Endothelial cell (in vitro differentiated cells): ENCODE measurements around the gene ARHGEF12. TPM values are rescaled to one million over a fixed set of nuclear protein-coding genes. Genes with fewer than 3 reads are reported as not detected.

Experiments used
- DNase-seq: peaks from one replicate; pipeline ENCODE4 v3.0.0; 2021; ENCODE audit warnings: low spot score
- H3K27ac Mint-ChIP-seq: one replicate; pipeline ENCODE4 v1.8.0; 2021; ENCODE audit warnings: mixed read lengths, inconsistent platforms; ENCODE audit not compliant: unreplicated experiment
- H3K27me3 Mint-ChIP-seq: one replicate; pipeline ENCODE4 v1.8.0; 2021; ENCODE audit warnings: mild to moderate bottlenecking, moderate library complexity, mixed read lengths, inconsistent platforms; ENCODE audit not compliant: unreplicated experiment
- H3K36me3 Mint-ChIP-seq: one replicate; pipeline ENCODE4 v1.8.0; 2021; ENCODE audit warnings: mild to moderate bottlenecking, low read depth, mixed read lengths, inconsistent platforms; ENCODE audit not compliant: unreplicated experiment
- H3K4me1 Mint-ChIP-seq: one replicate; pipeline ENCODE4 v1.8.0; 2021; ENCODE audit warnings: mild to moderate bottlenecking, mixed read lengths, inconsistent platforms; ENCODE audit not compliant: unreplicated experiment
- H3K4me3 Mint-ChIP-seq: one replicate; pipeline ENCODE4 v1.8.0; 2021; ENCODE audit warnings: mild to moderate bottlenecking, mixed read lengths, inconsistent platforms; ENCODE audit not compliant: unreplicated experiment
- H3K9me3 Mint-ChIP-seq: one replicate; pipeline ENCODE4 v1.8.0; 2021; ENCODE audit warnings: mixed read lengths, inconsistent platforms; ENCODE audit not compliant: unreplicated experiment
- CTCF ChIP-seq: fragments of 200-600 bp; sonication (generic); IDR thresholded peaks from one replicate; pipeline ENCODE4 v1.5.0; 2021; ENCODE audit warnings: antibody characterized with exemption; ENCODE audit not compliant: unreplicated experiment
- total RNA-seq: library from RNA; stranded (reverse); fragmentation: NEBNext Ultra II Directional; extraction: Animal tissue kit (Norgen Biotek cat#: 25700); gene quantifications from one replicate; pipeline ENCODE4 v1.2.1, GENCODE V29; 2021; ENCODE audit not compliant: unreplicated experiment

Gene ARHGEF12
- total RNA-seq, 1 donor from 2014 or later = 128 TPM

DNA sequence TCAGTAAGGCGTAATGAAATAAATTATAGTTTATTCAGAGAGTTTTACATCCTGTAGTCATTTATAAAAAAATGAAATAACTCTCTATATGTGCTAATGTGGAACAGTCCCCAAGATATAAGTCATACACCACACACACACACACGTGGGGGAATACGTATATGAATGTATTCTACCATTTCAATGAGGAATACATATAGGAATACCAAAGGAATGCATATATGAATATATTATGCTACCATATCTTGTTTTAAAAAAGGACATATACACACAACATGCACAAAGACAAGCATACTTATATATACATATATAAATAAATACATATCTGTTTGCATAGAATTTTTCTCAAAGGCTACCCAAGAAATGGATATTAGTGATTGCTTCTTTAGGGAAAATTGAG lies 135.8 kb downstream of the ARHGEF12 start:
- H3K27me3 Mint-ChIP-seq = peaks cover 1% of the 10 kb centered on the region
- H3K27ac Mint-ChIP-seq = no peak overlapping the region
- DNase-seq = no peak
- peaks cover 43% of the 10 kb centered on the region for H3K36me3 Mint-ChIP-seq
- H3K4me3 Mint-ChIP-seq = no peak overlapping the region
- H3K9me3 Mint-ChIP-seq = no peaks in the 10 kb centered on the region
- no peak for TF ChIP-seq CTCF
- H3K4me1 Mint-ChIP-seq = no peaks in the 10 kb centered on the region

DNA sequence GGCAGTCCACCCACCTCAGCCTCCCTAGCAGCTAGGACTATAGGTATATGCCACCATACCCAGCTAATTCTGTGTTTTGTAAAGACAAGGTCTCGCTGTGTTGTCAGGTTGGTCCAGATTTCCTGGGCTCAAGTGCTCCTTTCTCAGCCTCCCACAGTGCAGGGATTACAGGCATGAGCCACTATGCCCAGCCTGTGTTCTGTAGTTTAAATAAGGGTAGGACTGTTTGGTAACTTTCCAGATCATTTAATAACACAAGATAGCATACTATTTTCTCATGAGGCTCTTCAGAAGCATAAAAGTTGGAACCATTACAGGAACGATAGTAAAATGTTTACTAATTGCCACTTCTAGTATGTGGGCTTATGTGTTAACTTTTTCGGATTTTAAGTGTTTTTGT lies 137.3 kb downstream of the ARHGEF12 start:
- no peaks in the 10 kb centered on the region for H3K9me3 Mint-ChIP-seq
- H3K4me3 Mint-ChIP-seq = no peak overlapping the region
- no peak for DNase-seq
- no peaks in the 10 kb centered on the region for H3K4me1 Mint-ChIP-seq
- H3K27me3 Mint-ChIP-seq = peaks cover 1% of the 10 kb centered on the region
- no peak for TF ChIP-seq CTCF
- H3K27ac Mint-ChIP-seq = no peak overlapping the region
- peaks cover 43% of the 10 kb centered on the region for H3K36me3 Mint-ChIP-seq

GRCh38 chr11:120482149-120482548 lies 145.9 kb downstream of the ARHGEF12 start:
- peaks cover 2% of the 10 kb centered on the region for H3K4me1 Mint-ChIP-seq
- peaks cover 29% of the 10 kb centered on the region for H3K36me3 Mint-ChIP-seq
- H3K4me3 Mint-ChIP-seq = no peak overlapping the region
- TF ChIP-seq CTCF = no peak
- DNase-seq = no peak
- H3K27ac Mint-ChIP-seq = no peak overlapping the region
- peaks cover 2% of the 10 kb centered on the region for H3K27me3 Mint-ChIP-seq
- H3K9me3 Mint-ChIP-seq = no peaks in the 10 kb centered on the region

DNA sequence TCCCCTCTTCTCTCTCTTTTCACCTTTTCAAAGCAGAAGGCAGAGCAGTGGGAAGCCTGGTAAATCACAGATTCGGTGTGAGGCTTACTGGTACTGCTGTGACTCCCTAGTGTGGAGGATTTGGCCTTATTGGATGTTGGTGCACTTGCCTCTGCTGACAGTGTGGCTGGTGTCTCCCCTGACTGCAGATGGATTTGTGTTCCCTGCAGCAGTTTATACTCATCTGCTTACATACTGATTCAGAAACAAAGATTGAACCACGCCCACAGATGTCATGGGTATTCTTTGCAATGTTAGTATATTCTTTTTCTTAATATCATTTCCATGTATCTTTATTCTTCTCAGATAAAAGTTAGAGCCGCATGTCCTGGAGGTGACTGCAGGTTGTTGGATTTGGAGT lies 148.5 kb downstream of the ARHGEF12 start:
- no peak overlapping the region for H3K27ac Mint-ChIP-seq
- H3K9me3 Mint-ChIP-seq = no peaks in the 10 kb centered on the region
- DNase-seq = no peak
- H3K27me3 Mint-ChIP-seq = peaks cover 2% of the 10 kb centered on the region
- TF ChIP-seq CTCF = no peak
- H3K4me1 Mint-ChIP-seq = no peaks in the 10 kb centered on the region
- peak overlapping the region; percentile 31 for H3K4me3 Mint-ChIP-seq
- peaks cover 23% of the 10 kb centered on the region for H3K36me3 Mint-ChIP-seq

- H3K27me3 Mint-ChIP-seq = peaks cover 2% of the 10 kb centered on the region
- H3K27ac Mint-ChIP-seq = no peak overlapping the region
- no peak for DNase-seq
- no peak for TF ChIP-seq CTCF
- H3K36me3 Mint-ChIP-seq = peaks cover 10% of the 10 kb centered on the region
- H3K4me1 Mint-ChIP-seq = no peaks in the 10 kb centered on the region
- no peak overlapping the region for H3K4me3 Mint-ChIP-seq
- no peaks in the 10 kb centered on the region for H3K9me3 Mint-ChIP-seq
Measured at GRCh38 chr11:120486138-120486537, 149.9 kb downstream of the ARHGEF12 start.
